Lower lobe of right lung (tissue), 2 donors: ENCODE results near the gene TC2N. TPM values are rescaled to one million over a fixed set of nuclear protein-coding genes. Genes with fewer than 3 reads are reported as not detected.
"Not testable (repeated sequence)": the region's sequence is repeated elsewhere in the genome, so short reads cannot be mapped to it uniquely, and the experiment has no call there.

ENCODE experiments used
- ATAC-seq, 2 donors: fragments of 200-7000 bp; cut with Tn5 transposase; one replicate each; pipeline ENCODE4 v1.9.1; 2020 to 2022; ENCODE audit warnings: mild to moderate bottlenecking in 2 of 2, moderate library complexity in 2 of 2
- DNase-seq: peaks from one replicate; pipeline ENCODE4 v3.0.0-alpha.2; 2020
- H3K27ac ChIP-seq: fragments of 200-600 bp; one replicate; pipeline ENCODE4 v1.8.0; 2022
- H3K27me3 ChIP-seq: fragments of 200-600 bp; one replicate; pipeline ENCODE4 v1.8.0; 2022; ENCODE audit warnings: low read depth
- H3K36me3 ChIP-seq: fragments of 200-600 bp; one replicate; pipeline ENCODE4 v1.8.0; 2022; ENCODE audit warnings: mild to moderate bottlenecking
- H3K4me1 ChIP-seq: fragments of 200-600 bp; one replicate; pipeline ENCODE4 v1.8.0; 2022
- H3K4me3 ChIP-seq: fragments of 200-600 bp; one replicate; pipeline ENCODE4 v1.8.0; 2022; ENCODE audit warnings: mild to moderate bottlenecking
- H3K9me3 ChIP-seq: fragments of 200-600 bp; one replicate; pipeline ENCODE4 v1.8.0; 2022
- intact Hi-C: fragments of 100-400 bp; cut with DNase I; formaldehyde crosslinking; loops from one replicate; pipeline ENCODE4 v1.11.0; 2022
- total RNA-seq: library from RNA; stranded (reverse); fragmentation: NEBNext Ultra II Directional; extraction: Animal tissue kit (Norgen Biotek cat#: 25700); gene quantifications from one replicate; pipeline ENCODE4 v1.2.1, GENCODE V29; 2021
- TF ChIP-seq, protein P1 (sequence below): fragments of 200-600 bp; IDR thresholded peaks from one replicate; pipeline ENCODE4 v1.8.0; 2022; ENCODE audit warnings: antibody characterized with exemption, mild to moderate bottlenecking
- donor health status: DM: no; HTN: yes; CAD: no; lungs with severe emphysema.

TC2N gene
- total RNA-seq, 1 donor from 2014 or later = 53.1 TPM

DNA sequence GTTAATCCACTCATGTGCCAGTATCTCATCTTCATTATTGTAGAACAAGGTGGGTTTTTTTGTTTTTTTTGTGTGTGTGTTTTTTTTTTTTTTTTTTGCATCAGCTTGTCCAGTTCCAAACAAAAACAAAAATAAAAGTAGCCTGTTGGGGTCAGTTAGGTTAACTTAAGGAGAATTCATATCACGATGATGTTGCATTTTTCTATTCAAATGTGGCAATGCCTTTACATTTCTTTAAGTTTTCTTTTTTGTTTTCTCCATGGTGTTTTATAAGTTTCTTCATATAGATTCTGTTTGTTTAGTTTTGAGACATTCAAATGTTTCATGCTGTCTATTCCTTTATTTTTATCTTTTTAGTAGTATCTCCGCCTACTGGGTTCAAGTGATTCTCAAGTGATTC, 119.3 kb downstream of the TC2N start:
- no peak overlapping the region for H3K4me3 ChIP-seq
- no peak for DNase-seq
- peaks cover 11% of the 10 kb centered on the region for H3K4me1 ChIP-seq
- no peaks in the 10 kb centered on the region for H3K27me3 ChIP-seq
- H3K36me3 ChIP-seq = no peaks in the 10 kb centered on the region
- no peak overlapping the region for H3K27ac ChIP-seq
- no peaks in the 10 kb centered on the region for H3K9me3 ChIP-seq
- no peak for ATAC-seq
- TF ChIP-seq, protein P1, sequence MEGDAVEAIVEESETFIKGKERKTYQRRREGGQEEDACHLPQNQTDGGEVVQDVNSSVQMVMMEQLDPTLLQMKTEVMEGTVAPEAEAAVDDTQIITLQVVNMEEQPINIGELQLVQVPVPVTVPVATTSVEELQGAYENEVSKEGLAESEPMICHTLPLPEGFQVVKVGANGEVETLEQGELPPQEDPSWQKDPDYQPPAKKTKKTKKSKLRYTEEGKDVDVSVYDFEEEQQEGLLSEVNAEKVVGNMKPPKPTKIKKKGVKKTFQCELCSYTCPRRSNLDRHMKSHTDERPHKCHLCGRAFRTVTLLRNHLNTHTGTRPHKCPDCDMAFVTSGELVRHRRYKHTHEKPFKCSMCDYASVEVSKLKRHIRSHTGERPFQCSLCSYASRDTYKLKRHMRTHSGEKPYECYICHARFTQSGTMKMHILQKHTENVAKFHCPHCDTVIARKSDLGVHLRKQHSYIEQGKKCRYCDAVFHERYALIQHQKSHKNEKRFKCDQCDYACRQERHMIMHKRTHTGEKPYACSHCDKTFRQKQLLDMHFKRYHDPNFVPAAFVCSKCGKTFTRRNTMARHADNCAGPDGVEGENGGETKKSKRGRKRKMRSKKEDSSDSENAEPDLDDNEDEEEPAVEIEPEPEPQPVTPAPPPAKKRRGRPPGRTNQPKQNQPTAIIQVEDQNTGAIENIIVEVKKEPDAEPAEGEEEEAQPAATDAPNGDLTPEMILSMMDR = no peak
- intact Hi-C loops = no loop called here

GRCh38 chr14:91745344-91745743, 122.0 kb downstream of the TC2N start:
- DNase-seq (no peak), ATAC-seq (no peak)
- TF ChIP-seq, protein P1 = no peak
- Histone ChIP-seq H3K9me3 (no peaks in the 10 kb centered on the region), H3K27ac (no peak overlapping the region), H3K36me3 (no peaks in the 10 kb centered on the region), H3K4me1 (peaks cover 11% of the 10 kb centered on the region), H3K4me3 (no peak overlapping the region), H3K27me3 (no peaks in the 10 kb centered on the region)
- intact Hi-C loops = no loop called here

DNA sequence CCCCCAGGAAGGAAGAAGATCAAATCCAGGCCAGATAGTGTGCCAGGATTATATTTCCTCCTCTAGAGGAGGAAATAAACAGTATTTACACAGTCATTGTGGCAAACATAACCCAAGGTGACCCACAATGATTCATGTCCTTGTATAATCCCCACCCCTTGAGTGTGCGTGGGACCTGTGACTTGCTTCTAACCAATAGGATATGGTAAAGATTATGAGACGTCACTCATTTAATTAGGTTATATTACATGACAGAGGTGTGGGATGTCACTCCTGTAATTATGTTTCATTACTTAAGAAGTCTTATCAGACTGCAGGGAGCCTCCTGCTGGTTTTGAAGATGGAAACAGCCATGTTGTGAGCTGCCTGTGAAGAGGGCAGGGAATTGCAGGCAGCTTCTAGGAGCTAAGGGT, 123.3 kb downstream of the TC2N start:
- H3K27me3 ChIP-seq = no peaks in the 10 kb centered on the region
- H3K27ac ChIP-seq = no peak overlapping the region
- H3K36me3 ChIP-seq = no peaks in the 10 kb centered on the region
- ATAC-seq (peak; percentile 87 to 88), DNase-seq (no peak)
- H3K9me3 ChIP-seq = no peaks in the 10 kb centered on the region
- TF ChIP-seq, protein P1 = no peak
- H3K4me3 ChIP-seq = no peak overlapping the region
- intact Hi-C loops = no loop called here
- H3K4me1 ChIP-seq = peaks cover 11% of the 10 kb centered on the region

- Histone ChIP-seq H3K27me3 (no peaks in the 10 kb centered on the region), H3K27ac (no peak overlapping the region), H3K9me3 (no peaks in the 10 kb centered on the region), H3K4me3 (no peak overlapping the region), H3K36me3 (no peaks in the 10 kb centered on the region), H3K4me1 (peaks cover 11% of the 10 kb centered on the region)
- ATAC-seq = peak in 1 of 2 donors; percentile 64
- DNase-seq = no peak
- TF ChIP-seq, protein P1 = no peak
- intact Hi-C loops = no loop called here
Observed at GRCh38 chr14:91743305-91743653, 124.1 kb downstream of the TC2N start.

DNA sequence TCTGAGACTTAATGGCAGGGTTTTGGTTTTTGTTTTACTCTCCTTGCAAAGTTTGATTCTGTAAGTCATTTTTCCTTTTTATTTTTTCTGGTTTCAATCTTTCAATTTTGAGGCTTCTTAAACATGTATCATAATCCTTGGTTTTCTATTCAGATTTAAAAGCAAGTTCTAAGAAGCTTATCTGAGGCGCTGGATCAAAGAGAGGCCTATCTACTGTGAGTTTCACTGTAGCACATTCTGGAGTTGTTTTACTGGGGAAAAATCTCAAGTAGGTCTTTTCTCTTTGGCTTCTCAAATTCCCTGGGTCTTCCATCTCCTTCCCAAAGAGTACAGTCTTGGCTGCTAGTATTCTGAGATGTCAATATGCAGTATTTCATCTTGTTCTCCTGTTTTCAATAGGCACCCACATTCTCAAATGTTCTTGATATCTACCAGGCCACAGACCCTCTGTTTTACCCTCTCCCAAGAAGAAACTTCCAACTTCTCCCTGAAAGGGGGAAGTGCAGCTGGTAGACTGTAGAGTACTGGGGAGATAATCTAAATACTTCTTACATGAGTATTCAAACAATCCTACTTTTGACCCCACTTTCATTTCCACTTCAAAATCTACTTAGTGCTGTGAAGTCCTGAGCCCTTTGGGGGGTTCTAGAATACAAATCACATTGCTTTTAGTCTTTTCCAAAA, 124.6 kb downstream of the TC2N start:
- DNase-seq (no peak), ATAC-seq (peak in 1 of 2 donors; percentile 52)
- H3K27ac ChIP-seq = no peak overlapping the region
- no peak overlapping the region for H3K4me3 ChIP-seq
- TF ChIP-seq, protein P1 = no peak
- intact Hi-C loops = no loop called here
- no peaks in the 10 kb centered on the region for H3K36me3 ChIP-seq
- no peaks in the 10 kb centered on the region for H3K9me3 ChIP-seq
- H3K27me3 ChIP-seq = no peaks in the 10 kb centered on the region
- peaks cover 11% of the 10 kb centered on the region for H3K4me1 ChIP-seq

- DNase-seq, H3K27me3 ChIP-seq, H3K27ac ChIP-seq, H3K36me3 ChIP-seq, ATAC-seq, intact Hi-C loops, H3K4me3 ChIP-seq, H3K9me3 ChIP-seq: not testable (repeated sequence)
- peaks cover 11% of the 10 kb centered on the region for H3K4me1 ChIP-seq
Observed at GRCh38 chr14:91739867-91740266, 127.5 kb downstream of the TC2N start.
